SU-DHL-6 (cell line): ENCODE measurements around the gene BICDL2.

Experiments
- H2AFZ ChIP-seq: fragments of 200-600 bp; sonication (generic); 2 replicates; pipeline ENCODE4 v1.6.1; 2014; ENCODE audit warnings: low read depth, mild to moderate bottlenecking, moderate library complexity, mixed read lengths, antibody characterized with exemption, low read length; ENCODE audit not compliant: severe bottlenecking
- H3F3A ChIP-seq: fragments of 200-600 bp; shearing (Covaris generic); 2 replicates; pipeline ENCODE4 v1.6.0; 2016; ENCODE audit warnings: antibody characterized with exemption, mild to moderate bottlenecking; ENCODE audit not compliant: insufficient read depth
- H3K27ac ChIP-seq: fragments of 200-600 bp; sonication (generic); 2 replicates; pipeline ENCODE4 v1.5.1; 2016; ENCODE audit warnings: low read depth, mild to moderate bottlenecking, low read length, moderate library complexity, mixed read lengths
- H3K27me3 ChIP-seq: fragments of 200-600 bp; sonication (generic), shearing (Covaris generic); 2 replicates; pipeline ENCODE4 v1.6.0; 2014; ENCODE audit warnings: mild to moderate bottlenecking, low read length
- H3K36me3 ChIP-seq: fragments of 200-600 bp; sonication (generic); 2 replicates; pipeline ENCODE4 v1.6.1; 2014; ENCODE audit warnings: mild to moderate bottlenecking, low read length, mixed read lengths
- H3K4me2 ChIP-seq: fragments of 300-600, 200-600 bp; shearing (Covaris generic), sonication (generic); 2 replicates; pipeline ENCODE4 v1.6.0; 2014; ENCODE audit warnings: low read length, low read depth, mild to moderate bottlenecking; ENCODE audit not compliant: poor library complexity, severe bottlenecking
- H3K4me3 ChIP-seq: fragments of 200-600 bp; sonication (generic); 2 replicates; pipeline ENCODE4 v1.5.1; 2014; ENCODE audit warnings: antibody characterized with exemption, low read length, mild to moderate bottlenecking, mixed read lengths; ENCODE audit not compliant: insufficient read depth, poor library complexity, severe bottlenecking
- H3K79me2 ChIP-seq: fragments of 200-600 bp; sonication (generic); 2 replicates; pipeline ENCODE4 v1.6.1; 2014; ENCODE audit warnings: mild to moderate bottlenecking, low read length, moderate library complexity; ENCODE audit not compliant: insufficient read depth
- H3K9ac ChIP-seq: fragments of 200-600 bp; sonication (generic); 2 replicates; pipeline ENCODE4 v1.7.0; 2014; ENCODE audit warnings: mild to moderate bottlenecking, low read length
- H3K9me2 ChIP-seq: fragments of 200-600 bp; sonication (generic); replicated peaks from 2 replicates; pipeline ENCODE4 v1.6.1; 2014; ENCODE audit warnings: low read length; ENCODE audit not compliant: insufficient read depth
- H3K9me3 ChIP-seq: fragments of 200-600 bp; sonication (generic); 2 replicates; pipeline ENCODE4 v1.6.1; 2014; ENCODE audit warnings: low read length, mixed read lengths; ENCODE audit not compliant: insufficient read depth
- H4K20me1 ChIP-seq: fragments of 200-600 bp; sonication (generic); 2 replicates; pipeline ENCODE4 v1.6.1; 2014; ENCODE audit warnings: low read depth, mild to moderate bottlenecking, antibody characterized with exemption, low read length, moderate library complexity, mixed read lengths
- CTCF ChIP-seq: fragments of 200-600 bp; sonication (generic); IDR thresholded peaks from one replicate; pipeline ENCODE4 v1.5.1; 2017; ENCODE audit warnings: antibody characterized with exemption, mild to moderate bottlenecking, low read length, moderate library complexity; ENCODE audit not compliant: insufficient read depth, poor library complexity, severe bottlenecking
- EZH2phosphoT487 ChIP-seq: fragments of 200-600 bp; sonication (generic), shearing (Covaris generic); conservative IDR thresholded peaks from 2 replicates; pipeline ENCODE4 v1.6.1; 2018; ENCODE audit warnings: mild to moderate bottlenecking, antibody characterized with exemption, low read length, moderate library complexity, mixed read lengths

BICDL2 gene

GRCh38 chr16:3026609-3027488, 9.9 kb downstream of the BICDL2 start:
- H3K36me3 ChIP-seq, result no peaks in the 10 kb centered on the region
- no peak overlapping the region for H3K9ac ChIP-seq
- no peak overlapping the region for H3K27ac ChIP-seq
- H3K9me2 ChIP-seq, result no peaks in the 10 kb centered on the region
- H3F3A ChIP-seq, result peaks cover 14% of the 10 kb centered on the region
- H3K79me2 ChIP-seq, result no peaks in the 10 kb centered on the region
- H3K27me3 ChIP-seq, result no peaks in the 10 kb centered on the region
- no peaks in the 10 kb centered on the region for H4K20me1 ChIP-seq
- H3K4me2 ChIP-seq, result no peak overlapping the region
- no peaks in the 10 kb centered on the region for H3K9me3 ChIP-seq
- TF ChIP-seq EZH2phosphoT487, result no peak
- no peak for TF ChIP-seq CTCF
- H2AFZ ChIP-seq, result no peak overlapping the region
- H3K4me3 ChIP-seq, result no peak overlapping the region

DNA sequence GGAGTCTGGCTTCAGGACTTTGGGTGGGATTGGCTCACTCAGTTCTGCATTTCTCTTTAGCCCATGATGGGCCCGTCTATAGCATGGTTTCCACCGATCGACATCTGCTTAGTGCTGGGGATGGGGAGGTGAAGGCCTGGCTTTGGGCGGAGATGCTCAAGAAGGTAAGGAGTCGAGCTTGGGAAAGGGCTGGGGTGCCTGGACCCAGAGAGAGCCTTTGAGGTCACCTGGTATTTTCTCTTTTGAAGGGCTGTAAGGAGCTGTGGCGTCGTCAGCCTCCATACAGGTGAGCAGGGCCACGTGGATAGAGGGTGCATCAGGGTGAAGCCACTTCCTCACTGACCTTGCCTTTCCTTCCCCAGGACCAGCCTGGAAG, 10.8 kb downstream of the BICDL2 start:
- no peaks in the 10 kb centered on the region for H3K36me3 ChIP-seq
- H3F3A ChIP-seq, result peaks cover 18% of the 10 kb centered on the region
- no peaks in the 10 kb centered on the region for H3K9me2 ChIP-seq
- H3K9ac ChIP-seq, result no peak overlapping the region
- H2AFZ ChIP-seq, result no peak overlapping the region
- no peak overlapping the region for H3K27ac ChIP-seq
- H4K20me1 ChIP-seq, result no peaks in the 10 kb centered on the region
- no peak for TF ChIP-seq EZH2phosphoT487
- TF ChIP-seq CTCF, result no peak
- H3K4me3 ChIP-seq, result no peak overlapping the region
- H3K79me2 ChIP-seq, result no peaks in the 10 kb centered on the region
- H3K4me2 ChIP-seq, result no peak overlapping the region
- no peaks in the 10 kb centered on the region for H3K9me3 ChIP-seq
- no peaks in the 10 kb centered on the region for H3K27me3 ChIP-seq

DNA sequence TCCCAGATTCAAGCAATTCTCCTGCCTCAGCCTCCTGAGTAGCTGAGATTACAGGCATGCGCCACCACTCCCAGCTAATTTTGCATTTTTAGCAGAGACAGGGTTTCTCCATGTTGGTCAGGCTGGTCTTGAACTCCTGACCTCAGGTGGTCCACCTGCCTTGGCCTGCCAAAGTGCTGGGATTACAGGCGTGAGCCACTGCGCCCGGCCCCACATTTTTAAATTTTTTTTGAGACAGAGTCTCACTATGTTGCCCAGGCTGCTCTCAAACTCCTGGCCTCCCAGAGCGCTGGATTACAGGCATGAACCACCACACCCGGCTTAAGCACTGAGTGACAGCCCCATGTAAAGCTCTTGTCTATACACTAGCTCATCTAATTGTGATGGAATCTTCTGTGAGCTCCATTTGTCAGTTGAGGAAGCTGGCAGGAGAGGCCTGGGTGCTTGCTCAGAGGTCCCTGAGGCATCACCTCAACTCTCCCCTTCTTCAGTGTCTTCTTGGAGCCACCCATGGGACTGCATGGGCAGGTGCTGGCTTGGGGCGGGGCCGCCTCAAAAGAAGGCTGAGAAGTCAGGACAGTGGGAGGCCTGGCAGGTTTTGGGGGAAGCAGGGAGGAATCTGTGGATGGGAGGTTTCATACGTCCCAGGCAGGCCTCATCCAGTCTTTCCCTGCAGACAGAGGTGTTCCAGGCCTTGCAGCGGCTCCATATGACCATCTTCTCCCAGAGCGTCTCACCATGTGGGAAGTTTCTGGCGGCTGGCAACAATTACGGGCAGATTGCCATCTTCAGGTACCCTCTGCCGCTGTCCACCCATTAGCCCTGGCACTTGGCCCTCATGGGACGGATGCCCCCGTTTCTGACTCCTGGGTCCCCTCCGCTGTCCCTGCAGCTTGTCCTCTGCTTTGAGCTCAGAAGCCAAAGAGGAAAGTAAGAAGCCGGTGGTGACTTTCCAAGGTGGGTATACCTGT, 11.4 kb downstream of the BICDL2 start:
- H3K4me3 ChIP-seq, result no peak overlapping the region
- TF ChIP-seq EZH2phosphoT487 (no peak), CTCF (no peak)
- no peaks in the 10 kb centered on the region for H4K20me1 ChIP-seq
- no peaks in the 10 kb centered on the region for H3K9me2 ChIP-seq
- H3K9ac ChIP-seq, result no peak overlapping the region
- H2AFZ ChIP-seq, result no peak overlapping the region
- H3K27ac ChIP-seq, result no peak overlapping the region
- H3K4me2 ChIP-seq, result peak overlapping the region; percentile 97
- H3K36me3 ChIP-seq, result no peaks in the 10 kb centered on the region
- peaks cover 18% of the 10 kb centered on the region for H3F3A ChIP-seq
- H3K79me2 ChIP-seq, result no peaks in the 10 kb centered on the region
- H3K9me3 ChIP-seq, result no peaks in the 10 kb centered on the region
- H3K27me3 ChIP-seq, result no peaks in the 10 kb centered on the region
